GM12892 (cell line): Measurements from ENCODE around the gene TEX36. TPM values are rescaled to one million over a fixed set of nuclear protein-coding genes. Genes with fewer than 3 reads are reported as not detected.
"Not testable (repeated sequence)": the region's sequence is repeated elsewhere in the genome, so short reads cannot be mapped to it uniquely, and the experiment has no call there.

Experiments
- DNase-seq: peaks from one replicate; pipeline ENCODE4 v3.0.0; 2011; ENCODE audit not compliant: insufficient read length
- FAIRE-seq: peaks from 2 replicates; lab custom pipeline; 2011; peaks lifted over from hg19 to GRCh38; lab: Jason Lieb, UNC
- POLR2A ChIP-seq: IDR thresholded peaks from 2 replicates; pipeline ENCODE4 v1.6.1; 2011; ENCODE audit warnings: low read depth, low read length, control low read depth
- POLR2AphosphoS5 ChIP-seq: IDR thresholded peaks from 2 replicates; pipeline ENCODE4 v1.6.1; 2011; ENCODE audit warnings: low read depth, low read length, control low read depth
- TAF1 ChIP-seq: IDR thresholded peaks from 2 replicates; pipeline ENCODE4 v1.6.1; 2011; ENCODE audit warnings: low read depth, mild to moderate bottlenecking, control low read depth, low read length, borderline replicate concordance
- polyA plus RNA-seq: library from polyadenylated mRNA; unstranded; fragments of >200 nt; gene quantifications from one replicate; pipeline ENCODE4 v1.2.1, GENCODE V29; 2012; ENCODE audit warnings: missing spikeins, inconsistent platforms; ENCODE audit not compliant: missing spikeins

TEX36 gene, protein sequence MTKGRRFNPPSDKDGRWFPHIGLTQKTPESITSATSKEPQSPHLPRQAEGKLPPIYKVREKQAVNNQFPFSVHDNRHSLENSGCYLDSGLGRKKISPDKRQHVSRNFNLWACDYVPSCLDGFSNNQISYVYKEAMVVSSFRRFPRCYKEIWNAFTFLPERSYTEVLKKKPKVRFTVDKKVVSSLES
- not detected for polyA plus RNA-seq

- no peak for TF ChIP-seq TAF1
- TF ChIP-seq POLR2A: no peak
- TF ChIP-seq POLR2AphosphoS5: no peak
- FAIRE-seq (no peak), DNase-seq (no peak)
These were observed at the start of gene TEX36 for GRCh38 chr10:125683063-125683462. TSS of gene TEX36 (minus strand) at chr10:125683163. CDS start at chr10:125682989, 174 bp downstream.

- TF ChIP-seq POLR2AphosphoS5: no peak
- no peak for TF ChIP-seq TAF1
- no peak for TF ChIP-seq POLR2A
- DNase-seq (no peak), FAIRE-seq (no peak)
These were observed 44.5 kb upstream of the TEX36 start for GRCh38 chr10:125727436-125727835.

- no peak for FAIRE-seq
- TF ChIP-seq POLR2A (no peak), POLR2AphosphoS5 (no peak), TAF1 (no peak)
- DNase-seq: no peak
These were observed 44.0 kb upstream of the TEX36 start for GRCh38 chr10:125726914-125727313.

GRCh38 chr10:125722811-125723210, 39.8 kb upstream of the TEX36 start:
- TF ChIP-seq TAF1 (no peak), POLR2A (no peak), POLR2AphosphoS5 (no peak)
- FAIRE-seq (no peak), DNase-seq (no peak)

DNA sequence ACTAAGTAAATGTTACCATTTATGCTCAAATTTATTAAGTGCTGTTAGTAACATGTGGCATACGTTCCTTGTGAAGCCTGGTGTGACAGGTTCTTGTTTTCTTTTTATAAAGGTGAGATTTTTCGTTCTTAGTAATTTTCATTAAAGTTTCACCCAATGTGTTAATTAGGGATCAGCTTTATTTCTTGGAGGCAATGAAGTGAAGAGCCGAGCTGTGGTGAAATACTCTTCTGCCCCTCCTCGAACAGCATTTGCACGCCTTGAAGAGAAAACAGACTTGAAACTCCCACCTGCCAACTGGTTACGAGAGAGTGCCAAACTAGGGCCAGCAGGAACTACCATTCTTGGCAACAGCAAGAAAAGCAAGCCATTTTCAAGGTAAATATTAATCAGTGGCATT, 38.1 kb upstream of the TEX36 start:
- DNase-seq (no peak), FAIRE-seq (no peak)
- TF ChIP-seq POLR2A (no peak), TAF1 (no peak), POLR2AphosphoS5 (no peak)

DNA sequence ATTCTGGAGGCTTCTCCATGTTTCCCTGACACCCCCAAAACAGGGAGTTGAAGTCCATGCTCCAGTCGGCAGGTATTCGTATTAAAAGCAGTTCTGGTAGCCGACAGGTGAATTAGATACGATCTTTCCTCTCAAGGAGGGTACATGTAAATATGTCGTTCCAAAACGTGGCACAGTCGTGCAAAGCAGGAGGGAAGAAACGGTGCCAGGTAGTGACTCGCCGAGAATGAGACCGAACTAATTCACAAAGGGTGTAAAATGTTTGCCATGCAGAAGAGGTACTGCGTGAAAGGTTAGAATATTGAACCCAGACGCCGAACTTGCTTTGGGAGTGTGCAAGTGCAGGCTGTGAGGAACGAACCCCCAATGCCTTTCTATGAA, 37.0 kb upstream of the TEX36 start:
- DNase-seq (no peak), FAIRE-seq (no peak)

GRCh38 chr10:125719173-125720001, 36.4 kb upstream of the TEX36 start, which contains the start of gene EDRF1:
TSS of gene EDRF1 (plus strand) at chr10:125719709. CDS start at chr10:125719808, 99 bp downstream.
- peak; percentile 99 for TF ChIP-seq POLR2A
- peak; percentile 64; the same call in 1 of the 2 replicates for TF ChIP-seq TAF1
- TF ChIP-seq POLR2AphosphoS5: peak; percentile 96
- DNase-seq: peak; percentile 76
- FAIRE-seq: peak; percentile 99

More for the DNA sequence above, 37.0 kb upstream of the TEX36 start:
- TF ChIP-seq POLR2AphosphoS5 (no peak), TAF1 (0 out of 2 replicates have a peak, but pooled peaks have one; percentile 0), POLR2A (no peak)

DNA sequence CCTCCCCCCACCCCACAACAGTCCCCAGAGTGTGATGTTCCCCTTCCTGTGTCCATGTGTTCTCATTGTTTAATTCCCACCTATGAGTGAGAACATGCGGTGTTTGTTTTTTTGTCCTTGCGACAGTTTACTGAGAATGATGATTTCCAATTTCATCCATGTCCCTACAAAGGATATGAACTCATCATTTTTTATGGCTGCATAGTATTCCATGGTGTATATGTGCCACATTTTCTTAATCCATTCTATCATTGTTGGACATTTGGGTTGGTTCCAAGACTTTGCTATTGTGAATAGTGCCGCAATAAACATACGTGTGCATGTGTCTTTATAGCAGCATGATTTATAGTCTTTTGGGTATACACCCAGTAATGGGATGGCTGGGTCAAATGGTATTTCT, 31.8 kb upstream of the TEX36 start:
- not testable (repeated sequence) for DNase-seq, FAIRE-seq

GRCh38 chr10:125711110-125711750, 28.3 kb upstream of the TEX36 start:
- no peak for TF ChIP-seq POLR2AphosphoS5
- no peak for TF ChIP-seq POLR2A
- TF ChIP-seq TAF1: no peak
- DNase-seq (no peak), FAIRE-seq (no peak)

GRCh38 chr10:125709553-125710474, 26.9 kb upstream of the TEX36 start:
- DNase-seq: no peak

DNA sequence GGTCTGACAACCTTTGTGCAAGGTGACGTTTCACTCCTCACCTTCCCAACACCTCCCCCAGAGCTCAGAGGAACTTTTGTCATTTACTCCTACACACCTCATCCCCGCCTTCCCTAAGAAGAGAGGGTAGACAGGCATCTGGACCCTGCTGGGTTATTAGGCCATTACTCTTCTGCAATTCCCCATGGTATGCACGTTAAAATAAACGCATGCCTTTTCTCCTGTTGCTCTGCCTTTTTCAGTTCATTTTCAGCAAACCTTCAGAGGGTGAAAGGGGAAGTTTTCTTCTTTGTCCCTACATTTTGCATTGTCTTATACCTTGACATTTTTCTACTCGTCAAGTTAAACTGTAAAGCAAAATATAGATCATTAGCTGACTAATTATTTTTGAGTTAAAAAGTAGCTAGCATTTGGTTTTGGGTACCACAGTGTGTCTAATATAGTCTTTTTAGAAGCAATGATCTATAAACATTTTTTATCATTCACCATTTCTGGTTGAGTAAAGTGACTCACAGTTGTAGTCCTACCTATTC, 26.1 kb upstream of the TEX36 start:
- FAIRE-seq: no peak
- TF ChIP-seq POLR2AphosphoS5 (no peak), POLR2A (no peak), TAF1 (no peak)
- DNase-seq: no peak

More at GRCh38 chr10:125709553-125710474, 26.9 kb upstream of the TEX36 start:
- TF ChIP-seq POLR2AphosphoS5: no peak
- no peak for TF ChIP-seq POLR2A
- TF ChIP-seq TAF1: no peak
- no peak for FAIRE-seq
